Upper lobe of left lung (tissue), 4 donors: ENCODE measurements around the gene SOX5.

Source experiments
- CTCF ChIP-seq, 6 experiments: fragments of 450-650 bp in 4 of 6; fragments of 200-600 bp in 2 of 6; sonication (generic) in 2 of 6; IDR thresholded peaks; one replicate each; pipeline ENCODE4 v1.5.1; 2016 to 2019; ENCODE audit warnings: antibody characterized with exemption in 6 of 6
- EP300 ChIP-seq, 4 donors: sonication (generic); formaldehyde crosslinking; IDR thresholded peaks; one replicate each; pipeline ENCODE4 v1.5.1; 2017; ENCODE audit warnings: antibody characterized with exemption in 4 of 4, control low read depth in 2 of 4
- POLR2A ChIP-seq, 4 donors: fragments of 450-650 bp; IDR thresholded peaks; one replicate each; pipeline ENCODE4 v1.5.1; 2016 to 2017; ENCODE audit warnings: antibody characterized with exemption in 4 of 4, mild to moderate bottlenecking in 2 of 4
- POLR2AphosphoS5 ChIP-seq, 2 donors: sonication (generic); formaldehyde crosslinking; IDR thresholded peaks; one replicate each; pipeline ENCODE4 v1.5.1; 2017; ENCODE audit warnings: antibody characterized with exemption in 2 of 2

GRCh38 chr12:23855813-23856212 lies 93.7 kb downstream of the SOX5 start:
- TF ChIP-seq CTCF (IDR thresholded peaks at IDR 0.05), result no peak
- TF ChIP-seq POLR2A (IDR thresholded peaks at IDR 0.05), result no peak
- no peak for TF ChIP-seq EP300 (IDR thresholded peaks at IDR 0.05)
- no peak for TF ChIP-seq POLR2AphosphoS5 (IDR thresholded peaks at IDR 0.05)
